Mesendoderm (in vitro differentiated cells): ENCODE results near the gene SPG7.

Experiments used
- DNase-seq: peaks from one replicate; pipeline ENCODE4 v3.0.0; 2013
- H2AK5ac ChIP-seq: 2 replicates; pipeline ENCODE4 v1.6.1; 2013; ENCODE audit warnings: low read length, inconsistent platforms
- H2BK120ac ChIP-seq: 2 replicates; pipeline ENCODE4 v1.6.1; 2013; ENCODE audit warnings: low read depth, mild to moderate bottlenecking, low read length, moderate library complexity, mixed read lengths
- H2BK15ac ChIP-seq: replicated peaks from 2 replicates; pipeline ENCODE4 v1.6.1; 2013; ENCODE audit warnings: low read depth, mild to moderate bottlenecking, moderate library complexity
- H2BK5ac ChIP-seq: 2 replicates; pipeline ENCODE4 v1.6.1; 2013; ENCODE audit warnings: low read length, inconsistent platforms
- H3K18ac ChIP-seq: 2 replicates; pipeline ENCODE4 v1.6.1; 2013; ENCODE audit warnings: mild to moderate bottlenecking, low read length, mixed read lengths
- H3K23ac ChIP-seq: one replicate; pipeline ENCODE4 v1.6.1; 2013; ENCODE audit warnings: low read length
- H3K27ac ChIP-seq: 2 replicates; pipeline ENCODE4 v1.5.1; 2013; ENCODE audit warnings: low read depth, mild to moderate bottlenecking, inconsistent platforms, low read length, moderate library complexity
- H3K27me3 ChIP-seq: 2 replicates; pipeline ENCODE4 v1.6.1; 2013; ENCODE audit warnings: low read length, control low read depth, mild to moderate bottlenecking, inconsistent platforms; ENCODE audit not compliant: insufficient read depth, poor library complexity
- H3K36me3 ChIP-seq: 2 replicates; pipeline ENCODE4 v1.6.1; 2013; ENCODE audit warnings: low read length, inconsistent platforms; ENCODE audit not compliant: control insufficient read depth, insufficient read depth
- H3K4ac ChIP-seq: one replicate; pipeline ENCODE4 v1.6.1; 2013; ENCODE audit warnings: low read depth, mild to moderate bottlenecking, low read length, moderate library complexity
- H3K4me1 ChIP-seq: 2 replicates; pipeline ENCODE4 v1.6.1; 2013; ENCODE audit warnings: low read depth, low read length, inconsistent platforms; ENCODE audit not compliant: control insufficient read depth
- H3K4me2 ChIP-seq: 2 replicates; pipeline ENCODE4 v1.6.1; 2013; ENCODE audit warnings: low read length
- H3K4me3 ChIP-seq: 2 replicates; pipeline ENCODE4 v1.5.1; 2013; ENCODE audit warnings: mild to moderate bottlenecking, low read length
- H3K56ac ChIP-seq: one replicate; pipeline ENCODE4 v1.6.1; 2013; ENCODE audit warnings: low read length
- H3K79me1 ChIP-seq: 2 replicates; pipeline ENCODE4 v1.6.1; 2013; ENCODE audit warnings: low read length, inconsistent platforms
- H3K79me2 ChIP-seq: 2 replicates; pipeline ENCODE4 v1.6.1; 2013; ENCODE audit warnings: mild to moderate bottlenecking, low read length; ENCODE audit not compliant: control insufficient read depth, insufficient read depth
- H3K9ac ChIP-seq: 2 replicates; pipeline ENCODE4 v1.6.1; 2013; ENCODE audit warnings: low read length, inconsistent platforms
- H4K5ac ChIP-seq: one replicate; pipeline ENCODE4 v1.6.1; 2013; ENCODE audit warnings: low read length
- H4K8ac ChIP-seq: one replicate; pipeline ENCODE4 v1.6.1; 2013; ENCODE audit warnings: low read depth, mild to moderate bottlenecking, control low read depth, low read length, moderate library complexity
- WGBS: extraction: QIAGEN DNeasy Blood & Tissue Kit; methylation state at CpG from one replicate; pipeline ENCODE4 v1.1.7; 2013; ENCODE audit warnings: low lambda C conversion rate, missing lambda C conversion rate; ENCODE audit not compliant: insufficient coverage; ENCODE audit errors: extremely low coverage; 5-methylcytosine and 5-hydroxymethylcytosine counted together

SPG7 gene

DNA sequence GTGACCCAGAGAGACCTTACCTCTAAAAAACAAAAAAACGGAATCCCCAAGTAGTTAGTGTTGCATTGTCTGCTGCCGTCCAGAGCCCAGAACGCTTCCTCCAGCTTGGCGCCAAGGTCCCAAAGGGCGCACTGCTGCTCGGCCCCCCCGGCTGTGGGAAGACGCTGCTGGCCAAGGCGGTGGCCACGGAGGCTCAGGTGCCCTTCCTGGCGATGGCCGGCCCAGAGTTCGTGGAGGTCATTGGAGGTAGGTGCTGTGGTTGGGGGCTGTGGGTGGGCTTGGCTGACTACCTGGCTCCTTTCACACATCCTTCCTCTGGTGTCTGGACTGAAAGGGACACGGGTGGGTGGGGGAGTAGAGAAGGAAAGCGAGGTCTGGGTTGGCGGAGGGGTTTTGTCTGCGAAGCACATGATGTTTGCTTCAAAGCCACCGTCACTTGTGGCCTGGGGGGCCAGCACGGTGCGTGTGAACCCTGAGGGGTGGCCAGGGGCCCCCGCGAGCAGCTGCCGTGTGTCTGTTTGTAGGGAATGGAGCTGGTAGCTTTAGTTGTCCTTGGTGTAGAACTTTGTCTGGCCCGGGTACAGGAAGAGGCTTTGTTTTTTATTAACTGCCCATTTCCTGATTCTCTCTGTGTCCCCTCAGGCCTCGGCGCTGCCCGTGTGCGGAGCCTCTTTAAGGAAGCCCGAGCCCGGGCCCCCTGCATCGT lies 23.8 kb downstream of the SPG7 start:
- peaks cover 22% of the 10 kb centered on the region for H3K36me3 ChIP-seq
- no peak overlapping the region for H2BK15ac ChIP-seq
- no peak overlapping the region for H3K23ac ChIP-seq
- DNase-seq: no peak
- no peak overlapping the region for H3K4ac ChIP-seq
- WGBS: no CpG with 5 or more reads among the region's 31 CpGs
- H3K79me1 ChIP-seq: peaks cover 5% of the 10 kb centered on the region
- no peak overlapping the region for H3K27ac ChIP-seq
- no peaks in the 10 kb centered on the region for H3K4me1 ChIP-seq
- H3K18ac ChIP-seq: no peak overlapping the region
- H3K4me2 ChIP-seq: no peak overlapping the region
- no peak overlapping the region for H4K5ac ChIP-seq
- H4K8ac ChIP-seq: no peak overlapping the region
- H2AK5ac ChIP-seq: no peak overlapping the region
- H3K79me2 ChIP-seq: no peaks in the 10 kb centered on the region
- H3K56ac ChIP-seq: no peak overlapping the region
- H3K9ac ChIP-seq: no peak overlapping the region
- no peak overlapping the region for H2BK5ac ChIP-seq
- no peak overlapping the region for H2BK120ac ChIP-seq
- H3K27me3 ChIP-seq: no peaks in the 10 kb centered on the region
- no peak overlapping the region for H3K4me3 ChIP-seq

DNA sequence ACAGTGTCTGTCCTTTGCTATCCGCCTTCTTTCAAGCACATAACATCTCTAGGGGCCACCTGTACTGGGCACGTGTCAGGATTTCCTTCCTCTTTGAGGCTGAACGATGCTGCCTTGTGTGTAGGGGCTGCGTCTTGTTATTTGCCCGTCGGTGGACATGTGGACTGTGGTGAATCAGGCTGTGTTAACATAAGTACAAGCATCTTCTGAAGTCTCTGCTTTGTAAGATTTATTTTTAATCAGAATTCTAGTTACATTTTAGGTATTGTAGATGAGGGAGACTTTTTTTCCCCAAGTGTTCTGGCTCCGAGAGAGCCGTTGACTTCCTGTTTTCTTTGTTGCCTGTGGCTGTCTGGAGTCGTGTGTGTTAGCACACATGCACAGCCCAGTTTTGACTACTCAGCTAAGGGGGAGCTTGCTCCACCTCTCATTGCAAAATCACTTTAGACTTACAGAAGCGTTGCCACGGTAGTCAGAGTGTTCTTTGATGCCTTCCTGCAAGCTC lies 26.1 kb downstream of the SPG7 start:
- Histone ChIP-seq H2AK5ac (no peak overlapping the region), H3K27ac (no peak overlapping the region), H3K23ac (no peak overlapping the region), H3K36me3 (peaks cover 21% of the 10 kb centered on the region), H4K5ac (no peak overlapping the region), H2BK5ac (no peak overlapping the region), H3K27me3 (no peaks in the 10 kb centered on the region), H3K9ac (no peak overlapping the region), H2BK15ac (no peak overlapping the region), H3K4ac (no peak overlapping the region), H3K4me3 (no peak overlapping the region), H3K79me2 (no peaks in the 10 kb centered on the region), H3K18ac (no peak overlapping the region), H3K4me1 (no peaks in the 10 kb centered on the region), H3K4me2 (no peak overlapping the region), H3K56ac (no peak overlapping the region), H3K79me1 (peaks cover 5% of the 10 kb centered on the region), H4K8ac (no peak overlapping the region), H2BK120ac (no peak overlapping the region)
- WGBS: no CpG with 5 or more reads among the region's 11 CpGs
- DNase-seq: no peak

DNA sequence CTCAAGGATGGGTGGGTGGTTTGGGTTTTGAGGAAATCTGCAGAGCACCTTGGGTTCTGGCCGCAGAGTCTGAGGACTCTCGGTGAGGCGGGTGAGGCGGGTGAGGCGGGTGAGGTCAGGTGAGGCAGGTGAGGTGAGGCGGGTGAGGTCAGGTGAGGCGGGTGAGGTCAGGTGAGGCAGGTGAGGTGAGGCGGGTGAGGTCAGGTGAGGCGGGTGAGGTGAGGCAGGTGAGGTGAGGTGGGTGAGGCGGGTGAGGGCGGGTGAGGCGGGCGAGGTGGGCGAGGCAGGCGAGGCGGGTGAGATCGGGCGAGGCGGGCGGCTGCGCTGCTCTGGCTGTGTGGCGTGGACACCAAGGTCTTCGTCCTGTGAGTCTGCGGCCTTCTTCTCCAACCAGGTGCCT lies 28.2 kb downstream of the SPG7 start:
- H3K36me3 ChIP-seq: peaks cover 16% of the 10 kb centered on the region
- H2BK120ac ChIP-seq: no peak overlapping the region
- H3K27ac ChIP-seq: no peak overlapping the region
- no peaks in the 10 kb centered on the region for H3K27me3 ChIP-seq
- H3K79me1 ChIP-seq: peaks cover 5% of the 10 kb centered on the region
- no peak overlapping the region for H4K8ac ChIP-seq
- H3K18ac ChIP-seq: no peak overlapping the region
- H3K79me2 ChIP-seq: no peaks in the 10 kb centered on the region
- WGBS: no CpG with 5 or more reads among the region's 24 CpGs
- H3K23ac ChIP-seq: no peak overlapping the region
- H3K9ac ChIP-seq: no peak overlapping the region
- H4K5ac ChIP-seq: no peak overlapping the region
- no peak overlapping the region for H2BK5ac ChIP-seq
- H3K4me2 ChIP-seq: no peak overlapping the region
- no peak for DNase-seq
- H2AK5ac ChIP-seq: no peak overlapping the region
- no peaks in the 10 kb centered on the region for H3K4me1 ChIP-seq
- H3K56ac ChIP-seq: no peak overlapping the region
- H2BK15ac ChIP-seq: no peak overlapping the region
- H3K4me3 ChIP-seq: no peak overlapping the region
- no peak overlapping the region for H3K4ac ChIP-seq

DNA sequence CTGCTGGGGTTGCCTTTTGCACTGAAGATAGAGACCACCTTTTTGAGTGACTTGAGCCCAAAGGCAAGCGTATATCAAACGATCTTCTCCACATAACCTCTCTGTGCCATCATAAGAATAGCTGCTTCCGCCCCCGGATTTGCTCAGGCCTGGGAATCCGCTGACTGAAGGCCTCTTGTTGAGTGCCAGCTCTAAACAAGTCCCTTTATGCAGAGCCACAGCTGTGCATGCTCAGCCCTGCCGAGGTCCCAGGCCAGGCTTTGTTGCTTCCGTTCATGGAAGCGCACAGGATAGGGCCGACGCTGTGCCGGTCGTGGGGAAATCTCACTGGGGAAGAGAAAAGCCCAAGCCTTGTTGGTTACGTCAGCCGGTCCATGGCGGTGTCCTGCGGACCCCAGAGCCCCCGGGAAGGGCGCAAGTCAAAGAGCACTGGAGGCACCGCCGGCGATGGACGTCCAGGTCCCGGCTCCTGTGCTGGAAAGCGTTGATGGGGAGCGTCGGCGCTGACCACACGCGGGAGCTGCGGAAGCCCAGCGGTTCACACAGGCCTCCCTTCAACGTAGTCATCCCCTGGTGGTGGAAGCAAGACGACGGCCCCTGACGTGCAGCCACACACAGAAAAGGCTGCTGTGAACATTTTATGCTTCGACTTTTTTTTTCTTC lies 28.8 kb downstream of the SPG7 start:
- Histone ChIP-seq H3K4ac (no peak overlapping the region), H3K27ac (no peak overlapping the region), H2AK5ac (no peak overlapping the region), H3K36me3 (peaks cover 14% of the 10 kb centered on the region), H3K18ac (no peak overlapping the region), H2BK120ac (no peak overlapping the region), H2BK15ac (no peak overlapping the region), H3K9ac (no peak overlapping the region), H3K4me1 (no peaks in the 10 kb centered on the region), H3K27me3 (no peaks in the 10 kb centered on the region), H3K79me1 (peaks cover 5% of the 10 kb centered on the region), H3K56ac (no peak overlapping the region), H3K23ac (no peak overlapping the region), H4K8ac (no peak overlapping the region), H4K5ac (no peak overlapping the region), H3K79me2 (no peaks in the 10 kb centered on the region), H3K4me2 (no peak overlapping the region), H2BK5ac (no peak overlapping the region), H3K4me3 (no peak overlapping the region)
- no peak for DNase-seq
- no CpG with 5 or more reads among the region's 36 CpGs for WGBS

DNA sequence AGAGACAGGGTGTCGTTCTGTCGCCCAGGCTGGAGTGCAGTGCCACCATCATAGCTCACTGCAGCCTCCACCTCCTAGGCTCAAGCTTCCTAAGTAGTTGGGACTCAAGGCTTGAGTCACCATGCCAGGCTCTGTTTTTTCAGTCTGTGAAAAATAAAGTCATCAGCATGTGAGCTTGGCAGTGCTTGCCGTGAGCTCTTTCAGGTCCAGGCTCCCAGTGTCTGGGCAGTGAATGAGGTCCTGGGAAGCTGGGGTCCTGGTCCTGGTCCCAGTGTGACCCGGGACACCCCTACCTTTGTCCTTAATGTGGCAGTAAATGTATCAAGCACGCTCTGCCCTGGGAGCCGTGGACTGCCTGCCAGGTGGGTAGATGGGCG lies 29.3 kb downstream of the SPG7 start:
- Histone ChIP-seq H3K18ac (no peak overlapping the region), H3K23ac (no peak overlapping the region), H4K8ac (no peak overlapping the region), H3K4me2 (no peak overlapping the region), H3K56ac (no peak overlapping the region), H3K27ac (no peak overlapping the region), H2BK15ac (no peak overlapping the region), H3K79me2 (no peaks in the 10 kb centered on the region), H3K4ac (no peak overlapping the region), H4K5ac (no peak overlapping the region), H2BK5ac (no peak overlapping the region), H2BK120ac (no peak overlapping the region), H3K9ac (no peak overlapping the region), H2AK5ac (no peak overlapping the region), H3K79me1 (peaks cover 5% of the 10 kb centered on the region), H3K4me1 (no peaks in the 10 kb centered on the region), H3K4me3 (no peak overlapping the region), H3K27me3 (no peaks in the 10 kb centered on the region), H3K36me3 (peaks cover 12% of the 10 kb centered on the region)
- no peak for DNase-seq
- no CpG with 5 or more reads among the region's 7 CpGs for WGBS
